Measurements from ENCODE around the gene ITPRIPL2. TPM values are rescaled to one million over a fixed set of nuclear protein-coding genes. Genes with fewer than 3 reads are reported as not detected.

The ITPRIPL2 gene
- total and polyA plus RNA-seq, 2 of the 4 experiments (the other 2 are of a cell fraction), result 9.2 to 11.1 TPM

DNA sequence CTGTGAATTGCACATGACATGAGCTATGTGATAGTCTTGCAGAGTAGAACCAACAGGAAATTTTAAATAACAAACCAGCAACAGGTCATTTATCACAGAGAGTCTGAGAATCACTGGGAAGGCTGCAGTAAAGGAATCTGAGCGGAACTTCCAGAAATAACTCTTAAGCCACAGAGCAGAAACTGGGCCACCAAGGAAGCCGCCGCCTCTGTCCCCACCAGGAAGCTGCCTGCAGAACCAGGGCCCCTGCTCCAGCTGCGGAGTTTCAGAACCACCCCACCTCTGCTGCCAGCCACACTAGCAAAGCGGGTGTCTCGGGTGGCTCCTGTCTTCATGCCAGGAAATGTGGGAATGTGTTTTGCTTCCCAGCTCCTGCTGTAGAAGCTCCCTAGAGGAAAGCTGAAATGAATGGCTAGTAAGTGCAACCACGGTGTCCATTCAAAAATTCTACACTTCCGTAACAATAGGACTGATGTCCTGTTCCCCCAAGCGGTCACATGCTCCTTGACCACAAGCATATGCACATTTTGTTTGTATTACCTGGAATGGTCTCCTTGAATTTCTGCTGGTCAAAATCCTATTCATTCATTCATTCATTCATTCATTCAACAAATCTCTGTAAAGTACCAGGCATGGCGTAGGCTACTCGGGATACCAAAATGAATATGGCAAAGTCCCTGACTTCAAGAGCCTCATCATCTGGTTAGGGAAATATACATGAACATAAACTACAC lies 7.7 kb upstream of the ITPRIPL2 start:
- POLR2A ChIA-PET (ENCODE audit: unreplicated experiment), result no interaction called here
- ATAC-seq (ENCODE audit: low read depth), result peak; percentile 59
- intact Hi-C loops (cut with micrococcal nuclease), result loop anchor here (2.0 kb wide), 1 partner anchor 13 kb away; no protein-coding TSS in a partner anchor
- TF ChIP-seq, protein P1, sequence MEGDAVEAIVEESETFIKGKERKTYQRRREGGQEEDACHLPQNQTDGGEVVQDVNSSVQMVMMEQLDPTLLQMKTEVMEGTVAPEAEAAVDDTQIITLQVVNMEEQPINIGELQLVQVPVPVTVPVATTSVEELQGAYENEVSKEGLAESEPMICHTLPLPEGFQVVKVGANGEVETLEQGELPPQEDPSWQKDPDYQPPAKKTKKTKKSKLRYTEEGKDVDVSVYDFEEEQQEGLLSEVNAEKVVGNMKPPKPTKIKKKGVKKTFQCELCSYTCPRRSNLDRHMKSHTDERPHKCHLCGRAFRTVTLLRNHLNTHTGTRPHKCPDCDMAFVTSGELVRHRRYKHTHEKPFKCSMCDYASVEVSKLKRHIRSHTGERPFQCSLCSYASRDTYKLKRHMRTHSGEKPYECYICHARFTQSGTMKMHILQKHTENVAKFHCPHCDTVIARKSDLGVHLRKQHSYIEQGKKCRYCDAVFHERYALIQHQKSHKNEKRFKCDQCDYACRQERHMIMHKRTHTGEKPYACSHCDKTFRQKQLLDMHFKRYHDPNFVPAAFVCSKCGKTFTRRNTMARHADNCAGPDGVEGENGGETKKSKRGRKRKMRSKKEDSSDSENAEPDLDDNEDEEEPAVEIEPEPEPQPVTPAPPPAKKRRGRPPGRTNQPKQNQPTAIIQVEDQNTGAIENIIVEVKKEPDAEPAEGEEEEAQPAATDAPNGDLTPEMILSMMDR (conservative IDR thresholded peaks at IDR 0.05; ENCODE audit: low read depth, low read length), result no peak
- TF ChIP-seq NFE2L2 (IDR thresholded peaks at IDR 0.05; ENCODE audit: low read depth, low read length), result no peak
- no peak for TF ChIP-seq RAD21 (IDR thresholded peaks at IDR 0.05; ENCODE audit: low read length)
- TF ChIP-seq MAFK (IDR thresholded peaks at IDR 0.05; ENCODE audit: low read depth, low read length), result no peak
- TF ChIP-seq CEBPB (IDR thresholded peaks at IDR 0.05; ENCODE audit: low read depth, low read length), result no peak
- TF ChIP-seq POLR2A (IDR thresholded peaks at IDR 0.05; ENCODE audit: low read depth, low read length), result no peak
- no peak for TF ChIP-seq BHLHE40 (IDR thresholded peaks at IDR 0.05; ENCODE audit: low read depth, low read length)
- TF ChIP-seq MAZ (IDR thresholded peaks at IDR 0.05; ENCODE audit: borderline replicate concordance, low read depth, low read length), result no peak
- TF ChIP-seq, protein P2, sequence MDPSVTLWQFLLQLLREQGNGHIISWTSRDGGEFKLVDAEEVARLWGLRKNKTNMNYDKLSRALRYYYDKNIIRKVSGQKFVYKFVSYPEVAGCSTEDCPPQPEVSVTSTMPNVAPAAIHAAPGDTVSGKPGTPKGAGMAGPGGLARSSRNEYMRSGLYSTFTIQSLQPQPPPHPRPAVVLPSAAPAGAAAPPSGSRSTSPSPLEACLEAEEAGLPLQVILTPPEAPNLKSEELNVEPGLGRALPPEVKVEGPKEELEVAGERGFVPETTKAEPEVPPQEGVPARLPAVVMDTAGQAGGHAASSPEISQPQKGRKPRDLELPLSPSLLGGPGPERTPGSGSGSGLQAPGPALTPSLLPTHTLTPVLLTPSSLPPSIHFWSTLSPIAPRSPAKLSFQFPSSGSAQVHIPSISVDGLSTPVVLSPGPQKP (IDR thresholded peaks at IDR 0.05; ENCODE audit: borderline replicate concordance, low read depth, low read length), result no peak
- no peak for TF ChIP-seq FOS (IDR thresholded peaks at IDR 0.05; ENCODE audit: low read depth, low read length)
- no peak for TF ChIP-seq RCOR1 (IDR thresholded peaks at IDR 0.05; ENCODE audit: insufficient replicate concordance, low read length)
- no peak for TF ChIP-seq MXI1 (IDR thresholded peaks at IDR 0.05; ENCODE audit: borderline replicate concordance, low read depth, low read length)
- no peak for TF ChIP-seq RFX5 (IDR thresholded peaks at IDR 0.05; ENCODE audit: low read depth, low read length)
- no peak for TF ChIP-seq SMC3 (IDR thresholded peaks at IDR 0.05; ENCODE audit: low read depth, low read length)
- no peak for TF ChIP-seq CHD1 (IDR thresholded peaks at IDR 0.05; ENCODE audit: low read depth, low read length)

More for the DNA sequence above, 7.7 kb upstream of the ITPRIPL2 start:
- H2BK120ac ChIP-seq (ENCODE audit: low read depth, low read length), result peak overlapping the region; percentile 13
- no peak overlapping the region for H3K27ac ChIP-seq (ENCODE audit: insufficient read depth, low read length)
- no peak overlapping the region for H3K18ac ChIP-seq (ENCODE audit: low read depth, low read length)
- no peak overlapping the region for H2BK20ac ChIP-seq (ENCODE audit: low read depth, low read length)
- 0 out of 2 replicates have a peak overlapping the region, but pooled peaks have one; percentile 13 for H4K91ac ChIP-seq (ENCODE audit: insufficient read depth, low read depth, low read length)
- H3K4me2 ChIP-seq (ENCODE audit: low read depth, low read length), result peak overlapping the region; percentile 23
- in situ Hi-C loops (cut with MboI; ENCODE audit: low sequenced_read_pairs), result loop anchor here (25.0 kb wide), 2 partner anchors 606 to 781 kb away; partner anchors contain the start of genes GPRC5B, IQCK and KNOP1
- H3K4me3 ChIP-seq (ENCODE audit: insufficient read depth, low read depth, low read length), result no peak overlapping the region
- BruUV-seq (replicated peaks), result no TSS peak
- H4K5ac ChIP-seq (ENCODE audit: low read depth, low read length), result no peak overlapping the region
- H2AK9ac ChIP-seq (replicated peaks; ENCODE audit: low read depth, low read length, poor library complexity), result no peak overlapping the region
- peak overlapping the region; percentile 3; the same call in 1 of the 3 replicates for H2BK15ac ChIP-seq (ENCODE audit: low read depth, low read length)
- H3K4me1 ChIP-seq (ENCODE audit: control insufficient read depth, insufficient read depth, low read length), result peaks cover 9% of the 10 kb centered on the region
- no peaks in the 10 kb centered on the region for H3K36me3 ChIP-seq (ENCODE audit: control insufficient read depth, insufficient read depth, low read length)
- CTCF ChIA-PET, result interaction anchor here (0.6 kb wide), 1 partner anchor 12 kb away, joined by 3 read pairs; no protein-coding TSS in a partner anchor
- no peak overlapping the region; the same call in 1 of the 2 replicates for H2AK5ac ChIP-seq (ENCODE audit: low read depth, low read length)
- H3K9me1 ChIP-seq (ENCODE audit: insufficient read depth, low read length), result peaks cover 8% of the 10 kb centered on the region
- H3K14ac ChIP-seq (replicated peaks; ENCODE audit: low read depth, low read length), result no peak overlapping the region; the same call in 1 of the 2 replicates
- H3K9me3 ChIP-seq (ENCODE audit: control insufficient read depth, insufficient read depth, low read length), result no peaks in the 10 kb centered on the region
- no peak overlapping the region for H2BK5ac ChIP-seq (ENCODE audit: low read depth, low read length, poor library complexity, severe bottlenecking)
- peak overlapping the region; percentile 26; the same call in 1 of the 2 replicates for H3K4ac ChIP-seq (ENCODE audit: low read depth, low read length)
- peaks cover 3% of the 10 kb centered on the region; the same call in 1 of the 2 replicates for H4K20me1 ChIP-seq (ENCODE audit: insufficient read depth, low read length)
- H3K23ac ChIP-seq (ENCODE audit: low read depth, low read length), result no peak overlapping the region; the same call in 1 of the 2 replicates
- no peaks in the 10 kb centered on the region for H3K27me3 ChIP-seq (ENCODE audit: control insufficient read depth, insufficient read depth, low read length)
- peak overlapping the region in 1 of 2 experiments; percentile 41; a peak in 1 of 4 replicates for H4K8ac ChIP-seq (ENCODE audit: low read depth in 2 of 2, low read length in 2 of 2)
- WGBS, 2 experiments (ENCODE audit: extremely low coverage in 2 of 2, insufficient read length in 1 of 2), result no CpG with 5 or more reads among the region's 11 CpGs
- peak overlapping the region; percentile 46 for H2AFZ ChIP-seq (replicated peaks; ENCODE audit: low read length, poor library complexity)
- no peak overlapping the region for H3K56ac ChIP-seq (ENCODE audit: extremely low read depth, insufficient read depth, low read length)
- H3K9ac ChIP-seq (ENCODE audit: low read depth, low read length), result no peak overlapping the region
- H3K79me1 ChIP-seq (ENCODE audit: low read depth in 1 of 2, low read length in 2 of 2), result 0 out of 4 replicates have a peak, but pooled peaks cover 0 to 3% of the 10 kb centered on the region in 2 experiments
- dilution Hi-C loops (cut with HindIII; ENCODE audit: low sequenced_read_pairs, unreplicated experiment), result no loop called here
- DNase-seq, result peak; percentile 34
